GM18870 (cell line): ENCODE results near the gene ANKRD10.

ENCODE experiments used
- ATAC-seq: cut with Tn5 transposase; IDR thresholded peaks from one replicate; pipeline ENCODE4 v1.9.1; 2021; ENCODE audit warnings: moderate library complexity; ENCODE audit not compliant: unreplicated experiment

ANKRD10 gene

DNA sequence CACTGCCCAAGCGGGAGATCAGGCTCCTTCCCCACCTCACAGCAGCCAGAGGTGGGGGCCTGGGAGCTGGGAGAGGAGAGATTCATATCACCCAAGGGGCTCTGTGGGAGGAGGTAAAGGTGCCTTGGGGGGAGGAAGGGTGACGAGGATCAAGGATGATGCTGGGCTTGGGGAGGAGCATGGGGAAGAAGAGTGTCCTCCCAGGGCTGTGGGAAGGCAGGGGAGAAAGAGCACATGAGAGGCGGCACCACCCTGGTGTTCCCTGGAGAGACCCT is 82.7 kb downstream of the ANKRD10 start:
- ATAC-seq: no peak

DNA sequence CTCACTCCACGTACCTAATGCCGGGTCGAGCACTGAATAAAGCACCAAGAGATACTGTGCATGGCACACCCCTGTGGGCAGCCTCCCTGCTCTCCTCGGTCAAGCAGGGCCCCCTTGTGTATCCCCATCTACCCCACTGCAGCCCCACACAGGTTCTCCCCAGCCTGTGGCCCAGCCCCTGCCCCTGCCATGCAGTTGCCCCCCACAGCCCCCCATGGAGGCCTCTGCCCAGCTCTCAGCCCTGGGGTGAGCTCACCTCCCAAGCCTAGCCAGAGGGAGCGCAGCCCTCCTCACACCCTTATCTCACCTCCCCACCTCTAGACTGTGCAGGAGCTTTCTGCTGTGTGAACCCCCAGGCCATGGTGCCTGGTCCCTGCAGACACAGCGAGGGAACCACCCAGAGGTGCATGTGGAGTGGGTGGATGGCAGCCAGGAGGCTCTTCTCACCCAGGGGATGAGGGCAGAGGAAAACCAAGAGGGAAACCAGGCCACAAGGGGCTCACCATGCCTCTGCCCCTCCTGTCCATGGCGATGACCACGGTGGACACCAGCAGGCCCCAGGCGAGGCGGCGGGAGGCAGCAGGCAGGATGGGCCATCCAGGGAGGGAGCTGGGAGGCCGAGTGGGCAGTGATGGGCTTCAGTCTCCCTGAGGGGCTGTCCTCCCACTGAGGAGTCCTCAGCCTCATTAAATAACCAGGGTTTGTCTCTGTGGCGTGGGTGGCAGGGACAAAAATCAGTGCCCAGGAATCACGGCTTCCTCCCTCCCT is 83.2 kb downstream of the ANKRD10 start:
- ATAC-seq: no peak

DNA sequence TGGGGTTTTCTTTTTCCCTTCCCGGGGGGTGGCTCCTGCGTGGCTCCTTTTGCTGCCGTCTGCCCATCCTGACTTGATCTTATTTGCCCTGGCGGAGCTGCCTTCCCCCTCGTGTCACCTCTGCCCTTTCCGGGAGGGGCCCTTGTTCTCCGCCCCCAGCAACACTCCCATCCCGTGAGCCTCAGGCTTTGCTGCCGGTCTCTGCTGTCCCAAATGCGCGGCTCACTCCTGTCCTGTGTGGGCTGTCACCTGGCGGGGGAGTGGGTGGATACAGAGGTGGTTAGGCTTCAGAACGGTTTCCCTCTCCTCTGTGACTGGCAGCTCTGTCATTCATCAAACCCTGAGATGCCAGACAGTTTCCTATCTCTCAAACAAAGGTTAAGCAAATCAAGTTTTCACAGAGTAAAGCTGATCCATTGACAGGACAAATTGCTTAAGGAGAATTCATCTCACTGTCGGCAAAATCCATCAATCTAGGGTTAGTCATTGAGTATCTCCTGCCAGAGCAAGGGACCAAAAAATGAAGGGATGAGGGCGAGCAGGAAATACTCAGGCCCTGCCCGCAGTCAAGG is 84.0 kb downstream of the ANKRD10 start:
- no peak for ATAC-seq

DNA sequence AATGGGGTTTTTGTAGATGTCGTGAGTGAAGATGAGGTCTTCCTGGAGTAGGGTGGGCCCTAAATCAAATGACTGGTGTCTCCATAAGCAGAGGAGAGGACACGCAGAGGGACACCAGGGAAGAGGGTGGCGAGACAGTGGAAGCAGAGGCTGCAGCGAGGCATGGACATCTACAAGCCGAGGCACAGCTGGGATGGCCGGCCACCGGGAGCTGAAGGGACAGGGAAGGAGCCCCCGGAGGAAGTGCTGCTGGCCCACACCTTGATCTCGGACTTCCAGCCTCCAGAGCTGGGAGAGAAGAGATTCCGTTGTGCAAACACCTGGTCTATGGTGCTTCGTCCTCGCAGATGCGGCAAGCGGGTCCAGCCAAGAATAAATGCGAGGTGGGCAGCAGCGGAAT is 84.5 kb downstream of the ANKRD10 start:
- no peak for ATAC-seq

DNA sequence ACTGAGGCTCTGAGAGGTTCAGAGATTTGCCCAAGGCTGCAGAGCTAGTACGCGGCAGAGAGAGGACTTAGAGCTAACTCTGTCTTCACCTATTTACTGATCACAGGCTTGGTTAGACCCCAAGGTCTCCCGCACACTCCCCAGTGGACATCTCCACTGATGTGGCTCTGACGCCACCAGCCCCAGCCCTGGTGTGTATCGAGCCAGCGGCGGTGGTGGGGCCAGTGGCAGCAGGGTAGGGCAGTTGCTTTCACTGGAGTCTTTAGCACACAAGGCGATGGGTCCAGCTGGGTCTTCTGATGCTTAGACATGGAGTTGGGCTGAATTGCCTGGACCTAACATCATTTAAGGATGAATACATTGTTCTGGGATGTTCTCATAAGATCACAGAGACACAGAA is 85.4 kb downstream of the ANKRD10 start:
- ATAC-seq: no peak

DNA sequence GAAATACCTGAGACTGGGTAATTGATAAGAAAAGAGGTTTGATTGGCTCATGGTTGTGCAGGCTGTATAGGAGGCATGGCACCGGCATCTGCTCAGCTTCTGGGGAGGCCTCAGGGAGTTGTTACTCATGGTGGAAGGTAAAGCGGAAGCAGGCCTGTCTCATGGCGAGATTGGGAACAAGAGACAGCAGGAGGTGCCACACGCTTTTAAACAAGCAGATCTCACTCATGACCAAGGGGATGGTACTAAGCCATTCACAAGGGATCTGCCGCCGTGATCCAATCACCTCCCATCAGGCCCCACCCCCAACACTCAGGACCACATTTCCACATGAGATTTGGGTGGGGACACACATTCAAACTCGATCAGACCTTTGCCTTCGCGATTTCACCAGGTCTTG is 86.2 kb downstream of the ANKRD10 start:
- ATAC-seq: no peak
